Neural progenitor cell (in vitro differentiated cells): ENCODE measurements around the gene ANKS1B. TPM values are rescaled to one million over a fixed set of nuclear protein-coding genes. Genes with fewer than 3 reads are reported as not detected.

Source experiments
- DNase-seq: peaks from one replicate; pipeline ENCODE4 v3.0.0-alpha.2; 2016; ENCODE audit warnings: low spot score
- H2AFZ ChIP-seq: fragments of 200-600 bp; sonication (generic); replicated peaks from 2 replicates; pipeline ENCODE4 v1.6.1; 2016; ENCODE audit warnings: antibody characterized with exemption
- H3F3A ChIP-seq: fragments of 200-600 bp; sonication (generic); 2 replicates; pipeline ENCODE4 v1.6.1; 2016; ENCODE audit warnings: antibody characterized with exemption, low read depth
- H3K27ac ChIP-seq: fragments of 200-600 bp; sonication (generic); 2 replicates; pipeline ENCODE4 v1.5.1; 2016; ENCODE audit warnings: mild to moderate bottlenecking
- H3K27me3 ChIP-seq: fragments of 200-600 bp; sonication (generic); 2 replicates; pipeline ENCODE4 v1.6.1; 2016; ENCODE audit warnings: mild to moderate bottlenecking, moderate library complexity
- H3K36me3 ChIP-seq: fragments of 200-600 bp; sonication (generic); 2 replicates; pipeline ENCODE4 v1.5.1; 2016
- H3K4me1 ChIP-seq: fragments of 200-600 bp; sonication (generic); 2 replicates; pipeline ENCODE4 v1.6.1; 2016; ENCODE audit warnings: mixed run types
- H3K4me2 ChIP-seq: fragments of 200-600 bp; sonication (generic); 2 replicates; pipeline ENCODE4 v1.6.1; 2016
- H3K4me3 ChIP-seq: fragments of 200-600 bp; sonication (generic); 2 replicates; pipeline ENCODE4 v1.5.1; 2016
- H3K79me2 ChIP-seq: fragments of 200-600 bp; sonication (generic); 2 replicates; pipeline ENCODE4 v1.6.1; 2016; ENCODE audit warnings: low read depth
- H3K9ac ChIP-seq: fragments of 200-600 bp; sonication (generic); 2 replicates; pipeline ENCODE4 v1.6.1; 2016
- H3K9me3 ChIP-seq: fragments of 200-600 bp; sonication (generic); 2 replicates; pipeline ENCODE4 v1.5.1; 2016; ENCODE audit warnings: low read depth
- H4K20me1 ChIP-seq: fragments of 200-600 bp; sonication (generic); 2 replicates; pipeline ENCODE4 v1.6.1; 2016; ENCODE audit warnings: low read depth
- H3K27ac Mint-ChIP-seq: 3 replicates; pipeline ENCODE4 v1.8.0; 2021; ENCODE audit warnings: mixed read lengths
- H3K27me3 Mint-ChIP-seq: 2 replicates; pipeline ENCODE4 v1.8.0; 2022; ENCODE audit warnings: low read depth, mild to moderate bottlenecking, inconsistent platforms, moderate library complexity, mixed read lengths; ENCODE audit not compliant: insufficient read depth
- H3K36me3 Mint-ChIP-seq: 3 replicates; pipeline ENCODE4 v1.8.0; 2021; ENCODE audit warnings: mixed read lengths
- H3K4me1 Mint-ChIP-seq: 3 replicates; pipeline ENCODE4 v1.8.0; 2021; ENCODE audit warnings: mixed read lengths
- H3K4me3 Mint-ChIP-seq: 3 replicates; pipeline ENCODE4 v1.8.0; 2021; ENCODE audit warnings: mild to moderate bottlenecking, moderate library complexity, mixed read lengths
- H3K9me3 Mint-ChIP-seq: 3 replicates; pipeline ENCODE4 v1.8.0; 2020; ENCODE audit warnings: mixed read lengths
- EZH2 ChIP-seq: fragments of 200-600 bp; sonication (generic); IDR thresholded peaks from 2 replicates; pipeline ENCODE4 v1.6.1; 2017; ENCODE audit warnings: antibody characterized with exemption, mild to moderate bottlenecking, moderate library complexity
- EZH2phosphoT487 ChIP-seq: fragments of 200-600 bp; sonication (generic); IDR thresholded peaks from 2 replicates; pipeline ENCODE4 v1.6.1; 2017; ENCODE audit warnings: antibody characterized with exemption
- total RNA-seq: library from RNA; depleted of rRNA; stranded (reverse); fragments of >200 nt; gene quantifications from 2 replicates; pipeline ENCODE4 v1.2.3, GENCODE V29; 2015; ENCODE audit warnings: low replicate concordance
- TF ChIP-seq, protein P1 (sequence below): fragments of 200-600 bp; sonication (generic); IDR thresholded peaks from 2 replicates; pipeline ENCODE4 v1.5.1; 2017; ENCODE audit warnings: antibody characterized with exemption, mild to moderate bottlenecking

Gene ANKS1B
- total RNA-seq, 1 donor from 2014 or later: 7.9 TPM

DNA sequence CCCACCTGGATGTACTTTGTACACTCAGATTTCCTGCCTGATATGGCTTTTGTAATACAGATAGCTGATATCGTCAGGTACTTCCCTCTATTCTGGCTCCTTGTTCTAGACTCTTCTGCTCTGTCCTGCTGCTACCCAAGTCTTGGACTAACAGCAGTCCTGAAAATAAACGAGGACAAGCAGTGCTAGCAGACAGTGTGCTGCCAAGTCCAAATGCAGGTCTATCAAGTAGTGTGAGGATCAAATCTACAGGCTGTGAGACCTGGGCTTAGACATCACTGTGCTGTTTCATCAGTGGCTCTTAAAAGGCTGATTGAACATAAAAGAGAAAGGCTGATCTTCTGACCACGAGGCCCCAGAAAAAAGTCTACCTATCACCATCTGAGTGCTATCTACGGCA, 921.6 kb downstream of the ANKS1B start:
- no peak overlapping the region for H3K4me3 Mint-ChIP-seq
- peak overlapping the region; percentile 74 for H3K27ac Mint-ChIP-seq

DNA sequence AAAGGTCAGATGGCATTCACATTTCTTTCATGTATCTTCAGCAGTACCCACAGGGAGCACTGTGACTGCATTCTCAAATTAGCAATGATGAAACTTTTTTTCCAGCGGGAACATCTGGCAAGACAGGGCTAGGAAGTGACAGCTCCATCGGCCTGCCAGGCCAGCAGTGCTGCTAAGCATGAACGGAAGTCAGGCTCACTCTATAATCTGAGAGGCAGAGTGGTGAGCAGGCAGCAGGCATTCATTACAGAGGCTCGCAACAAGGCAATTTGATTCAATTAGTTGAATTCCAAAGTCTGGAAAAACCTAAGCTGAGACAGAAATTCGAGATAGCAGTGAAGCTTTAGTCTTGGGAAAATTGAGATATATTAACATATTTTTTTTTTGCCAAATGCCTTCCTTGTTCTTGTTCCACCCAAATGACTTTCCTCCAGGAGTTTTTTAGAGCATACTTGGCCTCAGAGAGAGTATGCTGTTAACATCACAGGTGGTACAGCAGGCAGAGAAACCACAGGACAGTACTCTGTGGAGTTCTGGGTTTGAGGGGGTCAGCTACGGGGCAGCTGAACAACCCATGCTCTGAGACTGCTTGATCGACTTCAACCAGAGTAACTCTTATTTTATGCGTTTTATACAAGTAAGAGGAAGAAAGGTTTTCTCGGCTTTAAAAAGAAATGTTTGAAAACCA, 924.8 kb downstream of the ANKS1B start:
- H3K9me3 ChIP-seq: no peaks in the 10 kb centered on the region
- no peak overlapping the region for H3K4me2 ChIP-seq
- H3K36me3 Mint-ChIP-seq: no peaks in the 10 kb centered on the region
- H3K4me3 Mint-ChIP-seq: no peak overlapping the region
- no peaks in the 10 kb centered on the region for H3F3A ChIP-seq
- peak; percentile 44 for DNase-seq
- H3K79me2 ChIP-seq: no peaks in the 10 kb centered on the region
- no peak overlapping the region for H2AFZ ChIP-seq
- H3K27me3 ChIP-seq: no peaks in the 10 kb centered on the region
- no peaks in the 10 kb centered on the region for H3K9me3 Mint-ChIP-seq
- H3K4me3 ChIP-seq: no peak overlapping the region
- peak overlapping the region; percentile 64 for H3K27ac Mint-ChIP-seq
- no peaks in the 10 kb centered on the region for H4K20me1 ChIP-seq
- no peak overlapping the region for H3K27ac ChIP-seq
- no peaks in the 10 kb centered on the region for H3K27me3 Mint-ChIP-seq
- TF ChIP-seq EZH2phosphoT487 (no peak), EZH2 (no peak)
- TF ChIP-seq, protein P1, sequence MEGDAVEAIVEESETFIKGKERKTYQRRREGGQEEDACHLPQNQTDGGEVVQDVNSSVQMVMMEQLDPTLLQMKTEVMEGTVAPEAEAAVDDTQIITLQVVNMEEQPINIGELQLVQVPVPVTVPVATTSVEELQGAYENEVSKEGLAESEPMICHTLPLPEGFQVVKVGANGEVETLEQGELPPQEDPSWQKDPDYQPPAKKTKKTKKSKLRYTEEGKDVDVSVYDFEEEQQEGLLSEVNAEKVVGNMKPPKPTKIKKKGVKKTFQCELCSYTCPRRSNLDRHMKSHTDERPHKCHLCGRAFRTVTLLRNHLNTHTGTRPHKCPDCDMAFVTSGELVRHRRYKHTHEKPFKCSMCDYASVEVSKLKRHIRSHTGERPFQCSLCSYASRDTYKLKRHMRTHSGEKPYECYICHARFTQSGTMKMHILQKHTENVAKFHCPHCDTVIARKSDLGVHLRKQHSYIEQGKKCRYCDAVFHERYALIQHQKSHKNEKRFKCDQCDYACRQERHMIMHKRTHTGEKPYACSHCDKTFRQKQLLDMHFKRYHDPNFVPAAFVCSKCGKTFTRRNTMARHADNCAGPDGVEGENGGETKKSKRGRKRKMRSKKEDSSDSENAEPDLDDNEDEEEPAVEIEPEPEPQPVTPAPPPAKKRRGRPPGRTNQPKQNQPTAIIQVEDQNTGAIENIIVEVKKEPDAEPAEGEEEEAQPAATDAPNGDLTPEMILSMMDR: no peak
- H3K36me3 ChIP-seq: no peaks in the 10 kb centered on the region
- no peak overlapping the region for H3K9ac ChIP-seq
- H3K4me1 Mint-ChIP-seq: peaks cover 31% of the 10 kb centered on the region
- peaks cover 8% of the 10 kb centered on the region for H3K4me1 ChIP-seq

More for the DNA sequence above, 921.6 kb downstream of the ANKS1B start:
- no peak overlapping the region for H3K4me2 ChIP-seq
- peaks cover 8% of the 10 kb centered on the region for H3K4me1 ChIP-seq
- H3K9me3 Mint-ChIP-seq: no peaks in the 10 kb centered on the region
- no peak overlapping the region for H3K4me3 ChIP-seq
- H3K9me3 ChIP-seq: no peaks in the 10 kb centered on the region
- no peak overlapping the region for H3K27ac ChIP-seq
- H3F3A ChIP-seq: no peaks in the 10 kb centered on the region
- H3K36me3 ChIP-seq: no peaks in the 10 kb centered on the region
- H4K20me1 ChIP-seq: no peaks in the 10 kb centered on the region
- TF ChIP-seq, protein P1: no peak
- TF ChIP-seq EZH2phosphoT487: no peak
- no peak overlapping the region for H3K9ac ChIP-seq
- H3K27me3 ChIP-seq: no peaks in the 10 kb centered on the region
- H2AFZ ChIP-seq: no peak overlapping the region
- H3K27me3 Mint-ChIP-seq: no peaks in the 10 kb centered on the region
- DNase-seq: no peak
- no peaks in the 10 kb centered on the region for H3K79me2 ChIP-seq
- H3K36me3 Mint-ChIP-seq: no peaks in the 10 kb centered on the region
- peaks cover 23% of the 10 kb centered on the region for H3K4me1 Mint-ChIP-seq

DNA sequence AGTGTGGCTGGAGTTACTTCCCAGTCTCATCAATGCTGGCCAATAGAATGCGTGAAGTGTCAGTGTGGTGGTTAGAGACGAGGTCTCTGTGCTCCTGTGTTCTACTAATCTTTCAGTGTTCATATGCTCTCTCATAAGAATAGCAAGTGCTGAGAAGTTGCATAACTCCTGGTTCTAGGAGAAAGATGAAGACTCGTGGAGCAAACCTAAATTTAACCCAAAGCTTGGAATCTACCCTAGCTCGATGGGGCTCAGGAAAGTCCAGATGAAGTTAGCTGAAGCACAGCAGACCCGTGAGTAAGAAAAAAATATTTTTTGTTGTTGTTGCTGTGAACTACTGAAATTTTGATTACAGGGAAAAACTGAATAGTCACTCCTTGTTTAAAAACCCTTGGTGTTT, 927.1 kb downstream of the ANKS1B start:
- Mint-ChIP-seq H3K27me3 (no peaks in the 10 kb centered on the region), H3K36me3 (no peaks in the 10 kb centered on the region), H3K4me1 (peaks cover 28% of the 10 kb centered on the region), H3K9me3 (no peaks in the 10 kb centered on the region), H3K4me3 (no peak overlapping the region), H3K27ac (no peak overlapping the region)
- Histone ChIP-seq H3K4me1 (peaks cover 8% of the 10 kb centered on the region), H3K27ac (no peak overlapping the region), H3K9me3 (no peaks in the 10 kb centered on the region), H2AFZ (no peak overlapping the region), H3F3A (no peaks in the 10 kb centered on the region), H3K4me3 (no peak overlapping the region), H3K27me3 (no peaks in the 10 kb centered on the region), H3K79me2 (no peaks in the 10 kb centered on the region), H3K9ac (no peak overlapping the region), H3K36me3 (no peaks in the 10 kb centered on the region), H3K4me2 (no peak overlapping the region), H4K20me1 (no peaks in the 10 kb centered on the region)
- TF ChIP-seq, protein P1: no peak
- TF ChIP-seq EZH2phosphoT487 (no peak), EZH2 (no peak)
- DNase-seq: no peak
